Fibroblast of skin of abdomen (primary cell): ENCODE data around the gene NELFCD.
"Not testable (repeated sequence)": the region's sequence is repeated elsewhere in the genome, so short reads cannot be mapped to it uniquely, and the experiment has no call there.

Experiments
- DNase-seq: peaks from one replicate; pipeline ENCODE4 v3.0.0-alpha.2; 2013

The NELFCD gene

GRCh38 chr20:58973179-58973578 lies 7.9 kb upstream of the NELFCD start:
- no peak for DNase-seq

GRCh38 chr20:58973866-58974265 lies 7.2 kb upstream of the NELFCD start:
- DNase-seq = no peak

- DNase-seq = no peak
Observed at GRCh38 chr20:58975353-58975752, 5.7 kb upstream of the NELFCD start.

GRCh38 chr20:58976061-58976730 lies 4.9 kb upstream of the NELFCD start:
- no peak for DNase-seq

- DNase-seq = no peak
Observed at GRCh38 chr20:58978351-58979190, 2.5 kb upstream of the NELFCD start.

- peak; percentile 6 for DNase-seq
Observed at GRCh38 chr20:58981628-58982364, 740 bp downstream of the NELFCD start.

GRCh38 chr20:58982406-58983114 lies 1.5 kb downstream of the NELFCD start:
- no peak for DNase-seq

- DNase-seq = not testable (repeated sequence)
Observed at GRCh38 chr20:58983115-58983468, 2.0 kb downstream of the NELFCD start.

- DNase-seq = no peak
Observed at GRCh38 chr20:58984691-58985090, 3.6 kb downstream of the NELFCD start.

- DNase-seq = no peak
Observed at GRCh38 chr20:58985656-58986055, 4.6 kb downstream of the NELFCD start.

- no peak for DNase-seq
Observed at GRCh38 chr20:58986286-58986967, 5.4 kb downstream of the NELFCD start.

GRCh38 chr20:58986968-58987517 lies 6.0 kb downstream of the NELFCD start:
- DNase-seq = no peak

GRCh38 chr20:58987790-58988564 lies 6.9 kb downstream of the NELFCD start:
- DNase-seq = no peak

GRCh38 chr20:58988565-58988882 lies 7.5 kb downstream of the NELFCD start:
- DNase-seq = no peak

GRCh38 chr20:58989196-58989595 lies 8.1 kb downstream of the NELFCD start:
- no peak for DNase-seq

- no peak for DNase-seq
Observed at GRCh38 chr20:58990651-58991445, 9.8 kb downstream of the NELFCD start.

- DNase-seq = no peak
Observed at GRCh38 chr20:58991715-58992114, 10.7 kb downstream of the NELFCD start.

- no peak for DNase-seq
Observed at GRCh38 chr20:58992911-58993310, 11.9 kb downstream of the NELFCD start.

GRCh38 chr20:58993332-58994248 lies 12.5 kb downstream of the NELFCD start:
- no peak for DNase-seq
